ENCODE results near the gene PLBD1. TPM values are rescaled to one million over a fixed set of nuclear protein-coding genes. Genes with fewer than 3 reads are reported as not detected.

The PLBD1 gene
- total RNA-seq, 1 donor from 2014 or later: 106 TPM

GRCh38 chr12:14558473-14558959, 9.2 kb downstream of the PLBD1 start:
- H3K4me1 ChIP-seq: peaks cover 30% of the 10 kb centered on the region
- H3K27ac ChIP-seq: no peak overlapping the region
- H3K36me3 ChIP-seq: no peaks in the 10 kb centered on the region
- DNase-seq (no peak), ATAC-seq (no peak)
- H3K9me3 ChIP-seq: no peaks in the 10 kb centered on the region
- TF ChIP-seq CTCF (IDR thresholded peaks at IDR 0.05): no peak
- no peak overlapping the region for H3K4me3 ChIP-seq
- intact Hi-C loops (cut with DNase I): no loop called here
- no peaks in the 10 kb centered on the region for H3K27me3 ChIP-seq (ENCODE audit: low read depth)

GRCh38 chr12:14557966-14558365, 9.7 kb downstream of the PLBD1 start:
- H3K4me3 ChIP-seq: no peak overlapping the region
- TF ChIP-seq CTCF (IDR thresholded peaks at IDR 0.05): no peak
- no peak overlapping the region for H3K27ac ChIP-seq
- peaks cover 28% of the 10 kb centered on the region for H3K4me1 ChIP-seq
- H3K36me3 ChIP-seq: no peaks in the 10 kb centered on the region
- no peak for DNase-seq
- no peak for ATAC-seq
- no peaks in the 10 kb centered on the region for H3K27me3 ChIP-seq (ENCODE audit: low read depth)
- H3K9me3 ChIP-seq: no peaks in the 10 kb centered on the region
- intact Hi-C loops (cut with DNase I): no loop called here

GRCh38 chr12:14554281-14555007, 13.2 kb downstream of the PLBD1 start:
- intact Hi-C loops (cut with DNase I): no loop called here
- ATAC-seq (peak; percentile 97), DNase-seq (peak; percentile 94)
- TF ChIP-seq CTCF (IDR thresholded peaks at IDR 0.05): no peak
- Histone ChIP-seq H3K27ac (peak overlapping the region; percentile 69), H3K4me3 (peak overlapping the region; percentile 7), H3K27me3 (ENCODE audit: low read depth) (no peaks in the 10 kb centered on the region), H3K9me3 (no peaks in the 10 kb centered on the region), H3K4me1 (peaks cover 24% of the 10 kb centered on the region), H3K36me3 (no peaks in the 10 kb centered on the region)

DNA sequence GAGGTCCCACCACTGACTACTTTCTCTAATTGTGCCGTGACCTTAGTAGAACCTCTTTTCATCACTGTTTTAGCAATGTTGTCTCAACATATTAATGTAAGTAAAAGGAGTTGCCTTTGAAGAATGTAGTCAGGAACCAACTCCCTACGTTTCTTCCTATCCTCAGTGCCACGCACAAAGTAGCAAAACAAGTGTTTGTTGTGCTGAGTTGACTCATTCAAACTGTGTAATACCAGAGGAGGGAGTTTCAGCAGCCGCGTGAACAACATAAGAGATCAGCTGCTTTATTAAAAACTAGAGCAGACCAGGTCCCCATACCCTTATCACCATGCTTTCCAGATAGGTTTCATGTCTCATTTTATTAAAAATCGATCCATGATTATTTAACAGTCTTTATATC, 19.1 kb downstream of the PLBD1 start:
- Histone ChIP-seq H3K27me3 (ENCODE audit: low read depth) (no peaks in the 10 kb centered on the region), H3K4me1 (peaks cover 4% of the 10 kb centered on the region), H3K36me3 (no peaks in the 10 kb centered on the region), H3K9me3 (no peaks in the 10 kb centered on the region), H3K27ac (no peak overlapping the region), H3K4me3 (no peak overlapping the region)
- intact Hi-C loops (cut with DNase I): no loop called here
- no peak for TF ChIP-seq CTCF (IDR thresholded peaks at IDR 0.05)
- DNase-seq (no peak), ATAC-seq (no peak)

- DNase-seq: no peak
- Histone ChIP-seq H3K27ac (no peak overlapping the region), H3K9me3 (no peaks in the 10 kb centered on the region), H3K27me3 (ENCODE audit: low read depth) (no peaks in the 10 kb centered on the region), H3K4me3 (no peak overlapping the region), H3K4me1 (no peaks in the 10 kb centered on the region), H3K36me3 (no peaks in the 10 kb centered on the region)
- intact Hi-C loops (cut with DNase I): no loop called here
- no peak for ATAC-seq
- no peak for TF ChIP-seq CTCF (IDR thresholded peaks at IDR 0.05)
Observed at GRCh38 chr12:14547571-14547970, 20.1 kb downstream of the PLBD1 start.

Measured in lower lobe of right lung (tissue), 2 donors.